Measurements from ENCODE around the gene TENT5C.
"Not testable (repeated sequence)": the region's sequence is repeated elsewhere in the genome, so short reads cannot be mapped to it uniquely, and the experiment has no call there.

Gene TENT5C

DNA sequence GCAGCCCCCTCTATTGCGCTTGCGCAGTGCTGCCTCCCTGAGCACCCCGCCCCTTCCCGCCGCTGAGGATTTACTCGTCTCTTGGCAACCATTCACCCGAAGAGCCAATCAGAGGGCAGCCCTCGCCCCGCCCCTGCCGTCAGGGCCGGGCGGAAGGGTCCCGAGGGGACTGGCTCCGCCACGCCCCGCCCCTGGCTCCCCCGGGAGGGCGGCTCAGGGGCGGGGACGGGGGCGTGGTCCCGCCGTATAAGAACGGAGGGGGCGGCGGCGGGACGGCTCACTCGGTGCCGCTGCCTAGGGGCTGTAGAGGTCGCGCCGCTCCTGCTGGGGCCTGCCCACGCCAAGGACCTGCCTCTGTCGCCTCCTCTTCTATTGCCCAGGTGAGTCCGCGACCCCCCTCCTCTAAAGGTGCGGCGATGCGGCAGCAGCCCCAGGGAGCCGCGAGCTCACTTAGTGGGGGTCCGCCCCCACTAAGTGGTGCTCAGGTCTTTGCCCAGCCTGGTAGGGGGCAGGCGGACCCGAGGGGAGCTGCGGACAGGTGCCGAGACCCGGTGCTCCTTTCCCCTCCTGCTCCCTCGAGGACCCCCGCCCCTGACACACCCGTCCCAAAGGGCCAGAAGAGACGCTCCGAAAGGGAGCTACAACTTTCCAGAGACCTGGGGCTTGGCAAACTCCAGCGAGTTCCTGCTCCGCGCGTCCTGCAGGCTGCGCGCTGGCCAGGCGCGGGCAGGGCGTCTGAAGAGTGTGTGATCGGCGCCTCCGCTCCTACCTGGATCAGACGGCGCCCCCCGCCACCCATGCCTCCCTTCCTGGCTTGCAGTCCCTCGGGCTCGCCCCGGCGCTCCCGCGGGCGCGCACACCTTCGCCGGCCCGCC is at the start of gene TENT5C:
TENT5C (plus strand) TSS at position 275 of the 875 bp plus-strand sequence. CDS start 16,821 bp downstream, outside the sequence.
- DNase-seq: peak; percentile 72

DNA sequence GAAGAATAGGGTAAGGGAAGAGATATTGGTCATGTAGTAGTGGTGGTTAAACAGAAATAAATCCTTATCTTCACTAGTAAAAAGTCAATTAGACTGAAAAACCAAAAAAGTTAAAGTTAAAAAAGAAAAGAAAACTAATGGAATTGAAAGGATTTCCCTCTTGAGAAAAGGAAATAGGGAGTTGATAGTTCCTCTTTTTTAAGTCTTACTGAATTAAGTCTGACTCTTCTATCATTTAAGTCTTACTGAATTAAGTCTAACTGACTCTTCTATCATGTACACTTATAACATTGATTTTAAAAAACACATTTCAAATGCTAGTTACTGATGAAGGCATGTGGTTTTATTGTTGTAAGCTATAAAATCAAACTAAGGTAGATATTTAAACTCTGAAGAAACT is 49.5 kb upstream of the TENT5C start:
- DNase-seq: no peak

DNA sequence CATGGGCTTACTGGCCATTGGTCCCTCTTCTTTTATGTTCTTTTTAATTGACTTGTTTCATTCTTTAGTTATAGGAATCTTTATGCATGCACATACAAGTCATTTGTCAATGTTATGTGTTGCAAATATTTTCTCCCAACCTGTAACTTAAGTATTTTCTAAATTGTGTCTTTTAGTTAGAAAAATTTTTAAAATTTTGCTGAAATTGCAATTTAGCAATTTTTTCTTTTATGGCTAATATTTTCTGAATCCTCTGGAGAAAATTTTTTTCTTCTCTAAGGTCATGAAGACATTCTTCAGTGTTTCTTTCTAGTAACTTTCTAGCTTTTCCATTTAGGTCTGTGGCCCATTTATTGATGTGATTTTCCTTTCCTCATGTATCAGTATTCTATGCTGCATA is 48.9 kb upstream of the TENT5C start:
- DNase-seq: no peak

DNA sequence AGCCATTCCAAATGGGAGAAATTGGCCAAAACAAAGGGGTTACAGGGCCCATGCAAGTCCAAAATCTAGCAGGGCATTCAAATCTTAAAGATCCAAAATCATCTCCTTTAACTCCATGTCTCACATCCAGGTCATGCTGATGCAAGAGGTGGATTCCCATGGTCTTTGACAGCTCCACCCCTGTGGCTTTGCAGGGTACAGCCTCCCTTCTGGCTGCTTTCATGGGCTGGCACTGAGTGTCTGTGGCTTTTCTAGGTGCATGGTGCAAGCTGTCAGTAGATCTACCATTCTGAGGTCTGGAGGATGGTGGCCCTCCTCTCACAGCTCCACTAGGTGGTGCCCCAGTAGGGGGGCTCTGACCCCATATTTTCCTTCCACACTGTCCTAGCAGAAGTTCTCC is 47.4 kb upstream of the TENT5C start:
- not testable (repeated sequence) for DNase-seq

DNA sequence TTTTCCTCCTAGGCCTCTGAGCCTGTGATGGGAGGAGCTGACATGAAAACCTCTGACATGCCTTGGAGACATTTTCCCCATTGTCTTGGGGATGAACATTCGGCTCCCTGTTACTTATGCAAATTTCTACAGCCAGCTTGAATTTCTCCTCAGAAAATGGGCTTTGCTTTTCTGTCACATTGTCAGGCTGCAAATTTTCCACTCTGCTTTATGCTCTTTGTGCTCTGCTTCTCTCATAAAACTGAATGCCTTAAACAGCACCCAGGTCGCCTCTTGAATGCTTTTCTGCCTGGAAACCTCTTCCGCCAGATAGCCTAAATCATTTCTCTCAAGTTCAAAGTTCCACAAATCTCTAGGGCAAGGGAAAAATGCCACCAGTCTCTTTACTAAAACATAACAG is 46.7 kb upstream of the TENT5C start:
- DNase-seq: no peak

DNA sequence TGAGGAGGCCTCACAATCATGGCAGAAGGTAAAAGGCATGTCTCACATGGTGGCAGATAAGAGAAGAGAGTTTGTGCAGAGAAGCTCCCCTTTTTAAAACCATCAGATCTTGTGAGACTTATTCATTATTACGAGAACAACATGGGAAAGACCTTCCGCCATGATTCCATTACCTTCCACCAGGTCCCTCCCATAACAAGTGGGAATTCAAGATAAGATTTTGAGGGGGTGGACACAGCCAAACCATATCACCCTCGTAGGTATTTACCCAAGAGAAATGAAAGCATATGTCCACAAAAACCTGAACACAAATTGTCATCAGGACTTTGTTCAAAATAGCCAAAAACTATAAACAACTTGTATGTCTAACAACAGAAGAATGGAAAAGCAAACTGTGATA is 45.9 kb upstream of the TENT5C start:
- DNase-seq: no peak

DNA sequence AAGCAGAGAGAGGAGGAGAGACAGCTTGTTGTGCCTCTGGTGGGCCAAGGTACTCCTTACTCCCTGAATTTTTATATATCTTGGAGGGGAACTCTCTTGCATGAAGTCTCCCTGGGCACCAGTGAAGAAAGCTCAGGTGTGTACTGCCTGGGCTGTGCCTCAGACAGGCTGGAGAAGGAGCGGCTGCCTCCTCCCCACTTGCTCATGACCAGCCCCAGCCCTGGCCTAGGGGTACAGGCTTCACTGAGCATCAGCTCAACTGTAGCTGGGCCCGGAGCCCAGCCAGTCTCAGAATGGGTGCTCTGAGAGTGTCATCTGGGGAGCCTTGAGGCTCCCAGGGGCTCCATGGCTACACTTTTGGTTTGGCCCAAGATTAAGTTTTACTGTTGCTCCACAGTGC is 44.8 kb upstream of the TENT5C start:
- no peak for DNase-seq

DNA sequence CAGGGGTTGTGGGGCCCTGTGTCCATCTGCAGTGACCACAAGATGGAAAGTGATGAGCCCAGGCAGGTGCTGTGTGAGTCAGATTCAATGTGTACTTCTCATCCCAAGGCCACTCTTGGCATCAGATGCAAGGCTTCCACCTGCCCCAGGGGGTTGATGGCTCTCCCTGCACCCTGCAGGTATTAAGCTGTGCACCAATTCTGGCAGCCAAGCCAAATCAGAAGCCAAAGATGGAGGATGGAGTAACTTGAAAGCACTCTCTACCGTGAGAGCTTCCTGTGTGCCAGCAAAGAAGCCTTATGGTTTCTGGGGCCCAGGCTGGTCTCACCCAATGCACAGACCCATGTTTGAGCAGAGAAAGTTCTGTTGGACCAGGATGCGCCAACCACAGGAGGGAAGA is 44.3 kb upstream of the TENT5C start:
- no peak for DNase-seq

DNA sequence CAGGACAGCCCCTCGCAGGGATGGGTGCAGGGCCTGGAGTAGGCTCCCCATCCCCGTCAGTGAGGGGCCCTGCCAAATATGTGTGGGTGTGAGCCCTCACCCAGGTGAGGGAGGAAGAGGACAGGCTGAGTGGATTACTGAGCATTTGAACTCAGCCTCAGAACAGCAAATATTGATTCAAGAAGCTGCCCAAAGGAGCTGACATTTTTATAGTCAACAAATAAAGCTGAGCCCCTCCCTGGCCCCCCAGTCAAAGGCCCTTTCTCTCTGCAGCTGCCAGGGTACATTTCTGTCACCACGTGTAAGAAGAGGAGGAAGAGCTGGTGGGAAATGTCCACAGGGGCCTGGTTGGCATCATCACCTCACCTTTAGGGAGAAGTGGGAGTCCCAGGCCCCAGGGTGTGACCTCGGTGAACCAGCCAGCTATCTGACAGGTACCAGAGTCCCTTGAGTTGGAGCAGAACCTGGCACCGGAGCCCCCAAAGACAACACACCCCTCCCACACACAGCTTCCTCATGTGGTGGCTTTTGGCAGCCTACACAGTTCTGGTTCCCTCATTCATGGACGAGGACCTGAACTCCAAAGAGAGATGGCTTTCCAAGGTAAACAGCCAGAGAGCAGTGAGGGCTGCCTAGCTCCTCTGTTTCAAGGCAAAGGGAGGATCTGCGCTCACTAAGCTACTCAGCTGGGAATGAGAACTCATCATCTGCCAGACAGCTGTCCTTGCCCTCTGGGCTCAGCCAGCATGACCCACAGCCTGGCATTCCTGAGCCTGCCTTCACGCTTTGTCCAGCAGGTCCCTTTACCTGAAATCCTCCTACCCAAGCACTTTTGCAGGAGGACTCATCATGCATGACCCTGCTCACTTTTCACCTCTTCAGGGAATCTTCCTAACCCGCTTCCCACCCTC is 43.0 kb upstream of the TENT5C start:
- DNase-seq: no peak

DNA sequence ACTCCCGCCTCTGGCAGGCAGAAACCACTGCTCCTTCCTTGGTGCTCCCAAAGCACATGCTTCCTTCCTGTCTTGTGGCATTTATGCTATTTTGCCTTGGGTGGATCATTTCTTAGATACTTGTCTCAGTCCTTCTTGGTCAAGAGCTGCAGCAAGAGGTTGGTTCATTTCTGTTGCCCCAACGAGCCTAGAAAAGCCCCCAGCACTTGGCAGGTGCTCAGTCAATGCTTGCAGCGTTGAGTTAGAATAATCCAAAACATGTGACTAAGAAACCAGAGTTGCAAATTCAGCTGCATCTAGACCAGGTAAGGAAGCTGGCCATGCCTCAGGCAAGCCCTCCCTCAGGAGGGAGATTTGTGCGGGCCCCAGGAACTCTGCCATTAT is 42.4 kb upstream of the TENT5C start:
- DNase-seq: no peak

DNA sequence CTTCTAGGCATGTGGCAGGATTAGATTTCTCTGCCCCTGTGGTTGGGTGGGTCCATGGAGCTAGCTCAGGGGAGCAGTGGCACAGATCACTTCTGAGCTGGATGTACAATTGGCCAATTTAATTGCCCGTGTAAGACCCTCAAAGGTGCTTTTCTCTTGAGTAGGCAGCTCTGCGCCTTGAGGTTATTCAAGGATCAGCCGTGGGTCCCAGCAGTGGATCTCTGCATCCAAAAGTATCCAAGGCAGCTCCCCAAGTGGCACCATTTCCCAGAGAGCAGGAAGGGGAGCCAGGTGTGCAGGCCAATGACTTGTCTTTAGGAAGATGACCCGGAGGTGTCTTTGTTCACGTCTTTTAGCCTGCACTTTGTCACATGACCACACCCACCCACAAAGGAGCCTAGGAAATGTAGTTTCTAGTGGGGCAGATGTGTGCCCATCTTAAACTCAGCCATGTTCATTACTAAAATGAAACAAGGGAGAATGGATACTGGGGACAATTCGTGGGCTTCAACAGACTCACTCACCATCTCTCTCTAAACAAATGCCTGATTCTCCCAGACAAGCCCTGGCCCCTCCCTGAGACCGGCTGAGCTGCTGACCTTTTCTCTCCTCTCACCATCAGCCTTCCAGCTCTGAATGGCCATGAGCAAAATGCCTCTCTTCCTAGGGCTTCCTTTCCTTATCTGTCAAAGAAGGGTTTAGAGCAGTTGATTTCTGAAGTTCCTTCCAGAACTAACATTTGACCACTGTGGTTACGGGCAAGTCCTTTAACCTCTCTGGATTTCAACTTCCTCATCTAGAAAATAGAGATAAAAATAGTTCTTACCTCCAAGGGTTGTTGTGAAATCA is 41.4 kb upstream of the TENT5C start:
- no peak for DNase-seq

DNA sequence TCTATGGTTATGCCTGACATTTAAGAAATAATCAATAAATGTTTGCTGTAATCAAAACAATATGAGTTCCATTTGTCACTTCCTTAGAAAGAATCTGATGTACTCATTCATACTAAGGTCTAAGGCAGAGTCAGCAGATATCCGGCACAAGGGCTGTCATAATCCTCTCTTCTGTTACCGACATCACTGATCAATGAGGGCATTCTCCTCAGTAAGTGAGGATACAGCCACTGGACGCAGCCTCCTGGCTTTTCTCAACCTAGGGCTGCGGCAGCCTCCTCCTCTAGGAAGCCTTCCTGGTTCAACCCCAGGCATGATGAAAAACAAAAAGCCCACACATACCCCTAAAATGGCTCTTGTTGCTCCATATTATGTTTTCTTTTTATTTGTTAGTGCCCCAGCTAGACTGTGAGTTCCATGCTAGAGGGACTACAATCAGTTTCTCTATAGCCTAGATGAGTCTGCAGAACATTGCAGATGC is 40.7 kb upstream of the TENT5C start:
- no peak for DNase-seq

DNA sequence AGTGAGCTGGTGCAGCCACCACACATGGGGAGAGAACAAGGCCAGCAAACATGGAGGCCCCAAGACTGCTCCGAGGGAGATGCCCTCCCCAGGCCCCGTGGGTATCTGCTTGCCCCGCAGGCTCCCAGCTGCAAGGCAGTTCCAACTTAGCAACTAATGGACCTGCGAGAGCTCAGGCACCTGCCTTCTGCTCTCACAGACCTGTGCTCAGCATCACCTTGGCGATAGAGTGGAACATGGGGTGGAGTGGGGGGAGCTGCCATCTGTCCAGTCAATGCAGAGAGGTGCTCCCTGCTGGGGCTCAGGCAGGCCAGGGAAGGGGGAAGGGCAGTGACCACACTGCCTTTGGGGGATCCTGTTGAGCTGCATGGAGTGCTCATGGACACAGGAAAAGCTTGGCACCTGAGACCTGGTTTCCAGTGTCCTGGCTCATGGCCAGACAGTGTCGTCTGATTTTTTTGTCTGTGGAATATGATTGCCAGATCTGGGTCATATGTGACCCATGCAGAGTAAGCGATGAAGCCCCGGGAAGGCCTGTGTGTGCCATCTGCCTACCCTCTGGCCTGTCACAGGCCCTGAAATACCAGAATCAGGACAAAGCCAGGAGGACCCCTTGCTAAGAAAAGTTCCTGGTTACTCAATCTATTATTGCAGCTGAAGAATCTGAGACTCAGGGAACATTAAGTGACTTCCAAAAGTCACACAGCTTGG is 39.9 kb upstream of the TENT5C start:
- no peak for DNase-seq

DNA sequence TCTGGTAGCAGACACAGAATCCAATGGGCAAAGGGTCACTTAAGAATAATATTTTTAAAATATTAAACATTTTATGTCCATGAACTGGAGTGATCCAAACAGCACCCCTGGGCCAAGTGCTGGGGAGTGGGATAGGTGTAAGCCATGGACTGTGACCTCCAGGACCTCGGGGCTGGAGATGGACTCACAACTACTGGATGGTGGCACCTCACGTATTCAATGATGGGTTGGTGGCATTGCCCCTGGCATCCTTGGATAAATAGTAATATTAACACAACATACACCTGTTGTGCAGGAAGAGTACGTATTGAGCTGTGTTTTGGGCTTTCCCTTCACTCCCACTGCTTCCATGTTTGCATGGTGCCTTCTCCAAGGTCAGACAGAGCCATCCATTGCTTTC is 39.3 kb upstream of the TENT5C start:
- DNase-seq: no peak

DNA sequence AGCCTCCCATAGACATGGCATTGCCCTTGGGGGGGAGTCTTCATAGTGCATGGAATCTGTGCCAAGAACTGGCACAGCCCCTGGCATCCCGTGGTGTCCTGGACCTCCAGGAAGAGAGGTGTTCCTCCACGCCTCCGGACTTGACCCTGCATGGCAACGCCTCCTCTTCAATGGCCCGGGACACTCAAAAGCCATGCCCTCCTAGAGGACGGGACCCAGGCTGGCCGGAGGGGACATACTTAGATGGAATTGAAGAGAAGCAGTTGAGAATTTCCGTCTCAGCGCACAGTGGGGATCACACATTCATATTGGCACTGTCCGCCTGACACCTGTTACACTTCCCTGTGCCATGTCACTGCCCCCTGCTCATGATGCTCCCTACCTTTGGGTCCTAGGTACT is 38.4 kb upstream of the TENT5C start:
- DNase-seq: no peak

DNA sequence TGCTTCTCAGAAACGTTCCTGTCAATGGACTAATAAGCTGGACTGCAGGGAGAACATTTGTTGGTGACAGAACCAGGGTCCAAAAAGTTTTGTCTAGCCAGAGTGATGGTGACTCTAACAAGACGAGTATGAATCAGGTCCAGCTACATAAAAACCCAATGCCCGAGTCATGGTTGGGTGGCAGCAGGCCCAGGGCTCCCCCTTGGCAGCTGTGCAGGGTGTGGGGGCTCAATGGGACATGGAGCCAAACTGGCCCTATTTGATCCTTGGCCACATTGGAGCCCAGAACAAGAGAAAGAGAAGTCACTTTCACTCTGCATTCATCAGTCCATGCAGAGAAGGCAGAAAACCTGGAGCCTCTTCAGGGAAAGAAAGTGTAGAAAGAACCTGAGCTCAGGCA is 37.9 kb upstream of the TENT5C start:
- no peak for DNase-seq

DNA sequence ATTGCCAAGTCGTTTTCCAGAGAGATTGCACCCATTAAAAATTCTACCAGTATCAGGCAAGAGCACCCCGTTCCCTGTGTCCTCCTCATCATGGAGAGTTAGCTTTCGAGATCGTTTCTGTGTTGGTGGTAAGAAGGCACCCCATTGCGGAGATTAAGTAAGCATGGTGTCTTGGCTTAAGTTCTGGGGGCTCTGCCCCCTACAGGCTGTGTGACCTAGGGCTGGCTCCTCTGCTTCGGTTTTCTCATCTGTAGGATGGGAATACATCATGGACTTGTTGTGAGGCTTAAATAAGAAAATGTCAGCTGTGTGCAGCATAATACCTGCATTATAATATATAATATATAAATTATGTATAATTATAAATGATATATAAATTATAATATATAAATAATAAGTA is 36.8 kb upstream of the TENT5C start:
- no peak for DNase-seq

DNA sequence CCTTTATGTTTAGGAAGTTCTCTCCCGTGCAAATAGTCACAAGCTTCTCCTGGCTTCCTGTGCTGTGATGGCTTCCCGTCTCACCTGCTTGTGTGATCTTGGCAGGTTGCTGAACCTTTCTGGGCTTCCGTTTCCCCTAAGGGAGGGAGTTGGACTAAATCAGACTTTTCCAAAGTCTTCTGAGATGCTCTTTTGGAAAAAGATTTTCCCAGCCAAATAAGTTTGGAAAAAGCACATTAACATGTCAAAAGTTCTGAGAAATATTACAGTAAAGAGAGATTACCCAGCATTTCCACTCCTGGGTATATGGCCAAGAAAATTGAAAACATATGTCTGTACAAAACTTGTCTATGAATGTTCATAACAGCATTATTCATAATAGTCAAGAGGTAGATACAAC is 36.0 kb upstream of the TENT5C start:
- DNase-seq: no peak

DNA sequence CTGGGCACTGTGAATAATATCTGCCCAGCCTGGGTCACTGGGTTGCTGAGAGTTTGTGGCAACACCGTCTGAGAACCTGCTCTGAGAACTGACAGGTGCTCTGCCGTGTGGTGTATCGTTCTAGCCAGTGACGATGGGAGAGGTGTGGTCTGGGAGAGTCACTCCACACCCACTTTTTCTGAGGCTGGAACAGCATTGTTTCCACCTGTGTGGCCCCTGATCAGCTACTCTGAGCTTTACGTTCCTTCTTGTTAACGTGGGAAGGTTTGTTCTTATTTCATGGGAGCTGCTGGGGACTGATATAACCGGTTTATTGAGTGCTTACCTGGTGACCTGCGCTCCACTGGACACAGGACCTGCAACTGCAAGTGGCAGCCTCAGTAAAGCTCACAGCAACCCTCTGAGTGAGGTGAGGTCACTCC is 34.8 kb upstream of the TENT5C start:
- no peak for DNase-seq

DNA sequence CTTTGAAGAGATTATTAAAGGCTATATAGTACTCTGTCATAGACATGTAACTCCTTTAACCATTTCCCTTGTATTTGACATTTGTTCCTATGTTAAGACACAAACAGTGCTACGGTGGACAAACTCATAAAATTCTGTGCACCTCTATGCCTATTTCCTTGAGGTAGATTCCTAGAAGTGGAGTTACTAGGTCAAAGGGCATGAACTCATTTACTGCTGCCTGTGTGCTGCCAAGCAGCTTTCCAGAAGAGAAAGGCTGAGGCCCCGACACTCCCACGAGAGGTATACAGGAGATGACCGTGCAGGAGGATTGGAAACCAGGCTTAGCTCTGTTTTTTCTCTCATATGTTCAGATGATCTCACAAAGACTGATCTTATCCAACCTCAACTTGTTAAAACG is 34.4 kb upstream of the TENT5C start:
- no peak for DNase-seq

DNA sequence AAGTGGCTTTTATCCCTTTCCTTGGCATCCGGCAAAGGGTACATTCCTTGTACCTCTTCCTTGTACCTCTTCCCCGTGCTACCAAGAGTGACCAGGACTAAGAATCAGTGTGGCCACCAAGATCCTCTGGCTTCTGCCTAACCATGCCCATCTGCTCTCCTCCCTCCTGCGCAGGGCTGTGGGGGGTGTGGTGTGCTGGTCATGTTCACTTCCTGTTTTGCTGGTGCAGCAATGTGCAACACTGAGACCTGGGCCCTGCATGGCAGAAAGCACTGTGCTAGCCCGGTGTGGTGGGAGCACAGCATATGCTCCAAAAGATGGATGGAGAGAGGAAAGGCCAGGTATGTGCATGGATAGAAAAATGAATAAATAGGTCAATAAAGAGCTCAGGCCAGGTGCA is 33.3 kb upstream of the TENT5C start:
- DNase-seq: no peak

DNA sequence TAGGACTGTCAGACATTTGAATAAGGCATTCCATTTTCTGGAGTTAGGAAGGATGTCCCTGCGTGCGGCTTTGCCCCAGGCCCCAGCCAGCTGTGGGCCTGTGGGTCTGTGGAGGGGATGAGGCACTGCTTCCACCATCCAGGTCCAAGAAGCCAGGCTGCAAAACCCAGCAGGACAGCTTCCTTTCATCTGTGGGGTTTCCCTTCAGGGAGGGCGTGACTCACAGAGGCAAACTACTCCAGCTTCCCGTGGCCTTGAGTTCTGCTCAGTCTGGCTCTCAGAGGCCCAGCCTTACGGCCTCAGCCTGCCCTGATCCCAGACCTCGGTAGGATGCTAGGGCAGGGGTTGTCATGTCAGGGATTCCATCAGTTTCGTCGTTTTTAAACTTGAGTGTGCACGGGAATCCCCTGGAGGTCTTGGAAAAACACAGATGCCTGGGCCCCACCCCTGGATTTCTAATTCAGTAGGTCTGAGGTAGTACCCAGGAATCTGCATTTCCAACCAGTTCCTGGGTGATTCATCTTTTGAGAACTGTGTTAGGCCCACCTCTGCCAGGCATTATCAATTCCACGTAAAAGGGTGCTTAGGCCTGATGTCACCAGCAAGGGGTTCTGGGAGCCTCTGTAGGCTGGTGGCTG is 32.3 kb upstream of the TENT5C start:
- DNase-seq: no peak

Measured in GOT3 (cell line).